CD4-positive, CD25-positive, alpha-beta regulatory T cell (primary cell): ENCODE results near the gene OPCML. TPM values are rescaled to one million over a fixed set of nuclear protein-coding genes. Genes with fewer than 3 reads are reported as not detected.

Experiments
- ATAC-seq, 2 donors: fragments of 150-1000 bp; cut with Tn5 transposase; one replicate each; pipeline ENCODE4 v1.10.0; 2021; ENCODE audit warnings: low read depth in 2 of 2, moderate number of reproducible peaks in 2 of 2, moderate library complexity in 1 of 2
- DNase-seq, 3 donors: peaks; one replicate each; pipeline versions ENCODE4 v3.0.0 to v3.0.0-alpha.2; 2012 to 2022; ENCODE audit warnings: mixed read lengths in 1 of 3
- H3K27ac ChIP-seq: one replicate; pipeline ENCODE4 v1.7.0; 2013; ENCODE audit warnings: mild to moderate bottlenecking, low read length; ENCODE audit not compliant: insufficient read depth, poor library complexity, severe bottlenecking
- H3K27me3 ChIP-seq: one replicate; pipeline ENCODE4 v1.7.0; 2013; ENCODE audit warnings: low read length; ENCODE audit not compliant: control insufficient read depth, insufficient read depth
- H3K36me3 ChIP-seq: one replicate; pipeline ENCODE4 v1.7.0; 2013; ENCODE audit warnings: mild to moderate bottlenecking, low read length, moderate library complexity; ENCODE audit not compliant: control insufficient read depth, insufficient read depth
- H3K4me1 ChIP-seq: 2 replicates; pipeline ENCODE4 v1.7.0; 2013; ENCODE audit warnings: mild to moderate bottlenecking, low read length; ENCODE audit not compliant: insufficient read depth, control insufficient read depth, poor library complexity, severe bottlenecking
- H3K4me3 ChIP-seq: one replicate; pipeline ENCODE4 v1.7.0; 2013; ENCODE audit warnings: low read depth, mild to moderate bottlenecking, low read length, moderate library complexity
- H3K9me3 ChIP-seq, 2 experiments: 1 replicate in 1 of 2; 2 replicates in 1 of 2; pipeline ENCODE4 v1.7.0; 2013; ENCODE audit warnings: low read length in 2 of 2, mild to moderate bottlenecking in 1 of 2, moderate library complexity in 1 of 2; ENCODE audit not compliant: control insufficient read depth in 2 of 2
- H3K27ac Mint-ChIP-seq, 3 donors: one replicate each; pipeline ENCODE4 v1.8.0; 2020 to 2022; ENCODE audit warnings: mild to moderate bottlenecking in 3 of 3, mixed read lengths in 3 of 3, moderate library complexity in 2 of 3
- H3K27me3 Mint-ChIP-seq: one replicate; pipeline ENCODE4 v1.8.0; 2022; ENCODE audit warnings: mild to moderate bottlenecking, mixed read lengths
- H3K36me3 Mint-ChIP-seq: one replicate; pipeline ENCODE4 v1.8.0; 2020; ENCODE audit warnings: mixed read lengths
- H3K4me1 Mint-ChIP-seq, 4 donors: one replicate each; pipeline ENCODE4 v1.8.0; 2020 to 2022; ENCODE audit warnings: mixed read lengths in 4 of 4, mild to moderate bottlenecking in 1 of 4
- H3K4me3 Mint-ChIP-seq, 4 donors: one replicate each; pipeline ENCODE4 v1.8.0; 2020 to 2022; ENCODE audit warnings: mild to moderate bottlenecking in 4 of 4, mixed read lengths in 4 of 4, moderate library complexity in 3 of 4
- H3K9me3 Mint-ChIP-seq, 7 donors: one replicate each; pipeline ENCODE4 v1.8.0; 2020 to 2022; ENCODE audit warnings: mixed read lengths in 7 of 7, mild to moderate bottlenecking in 3 of 7, moderate library complexity in 2 of 7
- polyA plus RNA-seq, 4 donors: library from polyadenylated mRNA; unstranded; fragments of 300-500 nt; fragmentation: Illumina TruSeq; gene quantifications; one replicate each; pipeline ENCODE4 v1.2.3, GENCODE V29; 2021
- total RNA-seq: library from RNA; stranded (reverse); gene quantifications from one replicate; pipeline ENCODE4 v1.2.3, GENCODE V29; 2022

OPCML gene
- total and polyA plus RNA-seq, 5 donors from 2014 or later: not detected

GRCh38 chr11:132549561-132549960, 982.7 kb downstream of the OPCML start:
- Mint-ChIP-seq H3K36me3 (no peaks in the 10 kb centered on the region), H3K4me3 (no peak overlapping the region), H3K27me3 (no peaks in the 10 kb centered on the region), H3K9me3 (peaks cover 0 to 12% (median 3%) of the 10 kb centered on the region in 7 donors), H3K4me1 (no peaks in the 10 kb centered on the region), H3K27ac (no peak overlapping the region)
- ATAC-seq: no peak
- no peak for DNase-seq
- no peaks in the 10 kb centered on the region for H3K9me3 ChIP-seq
- no peak overlapping the region for H3K4me3 ChIP-seq
- H3K27me3 ChIP-seq: no peaks in the 10 kb centered on the region
- H3K36me3 ChIP-seq: no peaks in the 10 kb centered on the region
- no peaks in the 10 kb centered on the region for H3K4me1 ChIP-seq
- H3K27ac ChIP-seq: no peak overlapping the region

GRCh38 chr11:132549001-132549400, 983.3 kb downstream of the OPCML start:
- no peaks in the 10 kb centered on the region for H3K27me3 ChIP-seq
- H3K27ac Mint-ChIP-seq: no peak overlapping the region
- no peaks in the 10 kb centered on the region for H3K27me3 Mint-ChIP-seq
- H3K4me1 Mint-ChIP-seq: no peaks in the 10 kb centered on the region
- ATAC-seq: no peak
- no peaks in the 10 kb centered on the region for H3K4me1 ChIP-seq
- peaks cover 0 to 12% (median 3%) of the 10 kb centered on the region in 7 donors for H3K9me3 Mint-ChIP-seq
- H3K9me3 ChIP-seq: no peaks in the 10 kb centered on the region
- H3K4me3 Mint-ChIP-seq: no peak overlapping the region
- H3K4me3 ChIP-seq: no peak overlapping the region
- H3K27ac ChIP-seq: no peak overlapping the region
- H3K36me3 ChIP-seq: no peaks in the 10 kb centered on the region
- H3K36me3 Mint-ChIP-seq: no peaks in the 10 kb centered on the region
- DNase-seq: no peak

GRCh38 chr11:132544007-132544406, 988.3 kb downstream of the OPCML start:
- Histone ChIP-seq H3K4me1 (no peaks in the 10 kb centered on the region), H3K36me3 (no peaks in the 10 kb centered on the region), H3K4me3 (no peak overlapping the region), H3K27ac (no peak overlapping the region), H3K27me3 (no peaks in the 10 kb centered on the region), H3K9me3 (no peaks in the 10 kb centered on the region)
- Mint-ChIP-seq H3K4me3 (no peak overlapping the region), H3K9me3 (peaks cover 0 to 8% (median 3%) of the 10 kb centered on the region in 7 donors), H3K27ac (no peak overlapping the region), H3K27me3 (no peaks in the 10 kb centered on the region), H3K4me1 (no peaks in the 10 kb centered on the region), H3K36me3 (no peaks in the 10 kb centered on the region)
- ATAC-seq: no peak
- no peak for DNase-seq

GRCh38 chr11:132541794-132542193, 990.5 kb downstream of the OPCML start:
- ATAC-seq (no peak), DNase-seq (no peak)
- no peaks in the 10 kb centered on the region for H3K36me3 ChIP-seq
- Mint-ChIP-seq H3K9me3 (peaks cover 0 to 6% (median 0%) of the 10 kb centered on the region in 7 donors), H3K27ac (no peak overlapping the region), H3K36me3 (no peaks in the 10 kb centered on the region), H3K27me3 (no peaks in the 10 kb centered on the region), H3K4me3 (no peak overlapping the region), H3K4me1 (no peaks in the 10 kb centered on the region)
- no peak overlapping the region for H3K4me3 ChIP-seq
- H3K4me1 ChIP-seq: no peaks in the 10 kb centered on the region
- no peaks in the 10 kb centered on the region for H3K9me3 ChIP-seq
- no peak overlapping the region for H3K27ac ChIP-seq
- no peaks in the 10 kb centered on the region for H3K27me3 ChIP-seq

- Histone ChIP-seq H3K4me3 (no peak overlapping the region), H3K4me1 (no peaks in the 10 kb centered on the region), H3K27me3 (no peaks in the 10 kb centered on the region), H3K27ac (no peak overlapping the region), H3K36me3 (no peaks in the 10 kb centered on the region), H3K9me3 (no peaks in the 10 kb centered on the region)
- ATAC-seq (no peak), DNase-seq (no peak)
- Mint-ChIP-seq H3K4me3 (no peak overlapping the region), H3K36me3 (no peaks in the 10 kb centered on the region), H3K4me1 (no peaks in the 10 kb centered on the region), H3K9me3 (peaks cover 0 to 4% (median 0%) of the 10 kb centered on the region in 7 donors), H3K27me3 (no peaks in the 10 kb centered on the region), H3K27ac (no peak overlapping the region)
Measured at GRCh38 chr11:132540581-132540980, 991.7 kb downstream of the OPCML start.

- no peak for ATAC-seq
- H3K36me3 Mint-ChIP-seq: no peaks in the 10 kb centered on the region
- no peaks in the 10 kb centered on the region for H3K4me1 Mint-ChIP-seq
Measured at GRCh38 chr11:132539590-132540368, 992.5 kb downstream of the OPCML start.

GRCh38 chr11:132538642-132539041, 993.7 kb downstream of the OPCML start:
- H3K4me1 Mint-ChIP-seq: no peaks in the 10 kb centered on the region
- H3K36me3 ChIP-seq: no peaks in the 10 kb centered on the region
- no peak overlapping the region for H3K27ac Mint-ChIP-seq
- no peaks in the 10 kb centered on the region for H3K27me3 ChIP-seq
- no peaks in the 10 kb centered on the region for H3K9me3 ChIP-seq
- H3K4me3 ChIP-seq: no peak overlapping the region
- no peak overlapping the region for H3K4me3 Mint-ChIP-seq
- H3K27me3 Mint-ChIP-seq: no peaks in the 10 kb centered on the region
- H3K4me1 ChIP-seq: no peaks in the 10 kb centered on the region
- no peaks in the 10 kb centered on the region for H3K36me3 Mint-ChIP-seq
- no peak for DNase-seq
- ATAC-seq: no peak
- no peak overlapping the region for H3K27ac ChIP-seq
- H3K9me3 Mint-ChIP-seq: peaks cover 0 to 2% (median 0%) of the 10 kb centered on the region in 7 donors

More at GRCh38 chr11:132539590-132540368, 992.5 kb downstream of the OPCML start:
- peaks cover 0 to 2% (median 0%) of the 10 kb centered on the region in 7 donors for H3K9me3 Mint-ChIP-seq
- H3K4me3 Mint-ChIP-seq: no peak overlapping the region
- DNase-seq: no peak
- no peak overlapping the region for H3K27ac ChIP-seq
- H3K4me3 ChIP-seq: no peak overlapping the region
- no peaks in the 10 kb centered on the region for H3K36me3 ChIP-seq
- H3K9me3 ChIP-seq: no peaks in the 10 kb centered on the region
- no peaks in the 10 kb centered on the region for H3K27me3 Mint-ChIP-seq
- no peaks in the 10 kb centered on the region for H3K27me3 ChIP-seq
- no peaks in the 10 kb centered on the region for H3K4me1 ChIP-seq
- H3K27ac Mint-ChIP-seq: no peak overlapping the region

- Histone ChIP-seq H3K9me3 (no peaks in the 10 kb centered on the region), H3K27me3 (no peaks in the 10 kb centered on the region), H3K27ac (no peak overlapping the region), H3K4me3 (no peak overlapping the region), H3K36me3 (no peaks in the 10 kb centered on the region), H3K4me1 (no peaks in the 10 kb centered on the region)
- H3K36me3 Mint-ChIP-seq: no peaks in the 10 kb centered on the region
- peaks cover 0 to 2% (median 0%) of the 10 kb centered on the region in 7 donors for H3K9me3 Mint-ChIP-seq
- DNase-seq: no peak
- H3K4me3 Mint-ChIP-seq: no peak overlapping the region
- no peaks in the 10 kb centered on the region for H3K4me1 Mint-ChIP-seq
- H3K27me3 Mint-ChIP-seq: no peaks in the 10 kb centered on the region
- H3K27ac Mint-ChIP-seq: no peak overlapping the region
- no peak for ATAC-seq
Measured at GRCh38 chr11:132535830-132536229, 996.5 kb downstream of the OPCML start.
